ENCODE data around the gene MACROD2.
"Not testable (repeated sequence)": the region's sequence is repeated elsewhere in the genome, so short reads cannot be mapped to it uniquely, and the experiment has no call there.

GRCh38 chr20:14467104-14467827 is 471.9 kb downstream of the MACROD2 start:
- not testable (repeated sequence) for TF ChIP-seq POLR2AphosphoS5 (IDR thresholded peaks at IDR 0.05); CTCF (IDR thresholded peaks at IDR 0.05); EP300 (IDR thresholded peaks at IDR 0.05; ENCODE audit: low read depth); POLR2A (IDR thresholded peaks at IDR 0.05)
